Putamen (tissue), 1 donor: ENCODE measurements around the gene RCAN3.
"Not testable (repeated sequence)": the region's sequence is repeated elsewhere in the genome, so short reads cannot be mapped to it uniquely, and the experiment has no call there.

Experiments used
- DNase-seq: peaks from one replicate; pipeline ENCODE4 v3.0.0-alpha.2; 2016; ENCODE audit warnings: low spot score

Gene RCAN3

DNA sequence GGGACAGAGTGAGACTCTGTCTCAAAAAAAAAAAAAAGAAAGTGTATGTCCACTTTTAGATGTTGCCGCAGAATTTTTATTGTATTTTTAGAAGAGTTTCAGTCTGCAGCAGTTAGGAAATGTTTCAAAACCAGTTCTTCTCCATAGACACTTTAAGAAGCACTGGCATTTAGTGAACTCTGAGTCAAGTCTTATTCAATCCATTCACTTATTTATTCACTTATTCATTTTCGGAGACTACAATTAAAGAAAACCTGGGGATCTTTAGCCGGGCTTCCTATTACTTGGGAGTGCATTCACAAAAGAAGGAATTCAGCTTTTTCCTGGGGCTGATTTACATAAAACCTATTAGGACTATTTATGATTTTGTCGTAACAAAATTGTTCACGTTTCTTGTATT lies 12.3 kb downstream of the RCAN3 start:
- no peak for DNase-seq

DNA sequence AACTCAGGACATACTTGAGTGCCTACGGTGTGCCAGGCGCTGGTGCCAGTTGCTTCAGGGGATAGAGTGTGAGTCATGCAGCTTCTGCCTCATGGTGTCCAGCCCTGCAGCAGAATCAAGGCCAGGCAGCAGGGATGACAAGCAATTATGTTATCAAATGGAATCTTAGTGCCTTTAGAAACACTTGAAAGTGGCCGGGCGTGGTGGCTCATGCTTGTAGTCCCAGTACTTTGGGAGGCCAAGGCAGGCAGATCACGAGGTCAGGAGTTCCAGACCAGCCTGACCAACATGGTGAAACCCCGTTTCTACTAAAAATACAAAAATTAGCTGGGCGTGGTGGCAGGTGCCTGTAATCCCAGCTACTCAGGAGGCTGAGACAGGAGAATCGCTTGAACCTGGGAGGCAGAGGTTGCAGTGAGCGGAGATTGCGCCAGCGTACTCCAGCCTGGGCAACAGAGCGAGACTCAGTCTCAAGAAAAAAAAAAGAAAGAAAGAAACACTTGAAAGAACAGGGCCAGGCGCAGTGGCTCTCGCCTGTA lies 13.1 kb downstream of the RCAN3 start:
- DNase-seq = not testable (repeated sequence)

DNA sequence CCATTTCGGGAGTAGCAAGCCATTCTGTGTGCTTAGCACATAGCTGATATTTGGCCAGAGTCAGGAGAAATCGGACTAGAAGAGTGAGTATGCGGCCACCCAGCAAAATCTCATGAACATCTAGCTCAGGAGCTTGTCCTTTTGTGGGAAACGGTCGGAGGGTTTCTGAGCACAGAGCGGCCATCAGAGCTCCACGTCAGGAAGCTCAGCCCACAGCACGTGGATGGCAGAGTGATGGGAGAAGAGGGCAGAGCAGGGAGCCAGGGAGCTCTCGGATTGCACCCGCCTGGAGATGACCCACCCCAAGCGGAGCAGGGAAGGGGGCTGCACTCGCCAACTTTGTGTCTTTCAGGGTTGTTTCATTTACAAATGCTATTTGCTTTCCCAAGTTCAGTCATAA lies 13.9 kb downstream of the RCAN3 start:
- DNase-seq = no peak

DNA sequence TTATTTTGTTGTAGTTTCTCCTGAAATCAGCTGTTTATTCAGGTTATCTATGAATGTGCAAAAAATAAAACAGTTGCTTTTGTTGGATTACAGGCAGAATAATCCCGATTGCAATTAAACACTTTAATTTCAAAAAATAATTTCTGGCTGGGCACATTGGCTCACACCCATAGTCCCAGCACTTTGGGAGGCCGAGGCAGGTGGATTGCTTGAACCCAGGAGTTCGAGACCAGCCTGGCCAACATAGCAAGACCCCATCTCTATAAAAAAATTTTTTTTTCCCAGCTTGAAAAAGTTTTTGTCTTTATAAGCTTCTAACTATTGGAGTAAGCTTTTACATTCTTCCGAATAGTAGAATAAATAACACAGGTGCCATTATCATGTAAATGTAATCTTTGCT lies 15.3 kb downstream of the RCAN3 start:
- no peak for DNase-seq

DNA sequence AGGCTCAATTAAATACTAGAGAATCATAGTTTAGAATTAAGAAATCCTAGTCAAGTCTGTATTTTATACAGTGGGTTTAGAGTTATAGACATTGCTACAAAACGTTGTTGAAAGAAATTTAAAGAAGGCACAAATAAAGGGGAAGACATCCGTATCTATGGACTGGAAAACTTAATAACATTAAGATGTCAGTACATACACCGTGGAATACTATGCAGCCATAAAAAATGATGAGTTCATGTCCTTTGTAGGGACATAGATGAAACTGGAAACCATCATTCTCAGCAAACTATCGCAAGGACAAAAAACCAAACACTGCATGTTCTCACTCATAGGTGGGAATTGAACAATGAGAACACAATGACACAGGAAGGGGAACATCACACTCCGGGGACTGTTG lies 17.6 kb downstream of the RCAN3 start:
- DNase-seq = not testable (repeated sequence)

DNA sequence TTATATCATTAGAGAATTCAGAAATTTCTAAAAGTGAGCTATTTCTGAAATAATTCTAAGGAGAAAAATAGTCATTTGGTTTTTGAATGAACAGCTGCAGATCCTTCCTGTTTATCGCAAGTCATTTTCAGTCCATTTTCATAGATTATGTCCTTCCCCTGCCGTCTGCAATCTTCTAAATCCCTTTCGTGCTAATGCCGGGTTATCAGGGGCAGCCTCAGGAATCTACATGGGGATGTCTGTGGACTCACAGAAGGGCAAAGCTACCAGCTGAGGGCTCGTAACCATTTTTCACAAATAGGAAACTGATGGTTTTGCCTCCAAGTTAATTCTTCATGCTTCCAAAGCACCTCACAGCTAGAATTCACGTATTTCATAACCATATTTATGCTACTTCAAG lies 23.0 kb downstream of the RCAN3 start:
- no peak for DNase-seq

DNA sequence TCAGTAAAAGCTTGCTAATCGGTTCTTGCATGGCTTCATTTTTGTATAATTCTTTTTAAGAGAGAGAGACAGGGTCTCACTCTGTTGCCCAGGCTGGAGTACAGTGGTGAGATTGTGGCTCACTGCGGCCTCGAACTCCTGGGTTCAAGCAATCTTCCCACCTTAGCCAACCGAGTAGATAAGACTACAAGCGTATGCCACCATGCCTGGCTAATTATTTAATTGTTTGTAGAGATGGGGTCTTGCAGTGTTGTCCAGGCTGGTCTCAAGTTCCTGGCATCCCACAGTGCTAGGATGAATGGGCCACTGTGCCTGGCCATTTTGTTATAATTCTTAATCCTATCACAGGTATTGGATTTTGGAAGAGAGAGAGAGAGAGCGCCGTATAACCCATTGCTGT lies 23.4 kb downstream of the RCAN3 start:
- no peak for DNase-seq

DNA sequence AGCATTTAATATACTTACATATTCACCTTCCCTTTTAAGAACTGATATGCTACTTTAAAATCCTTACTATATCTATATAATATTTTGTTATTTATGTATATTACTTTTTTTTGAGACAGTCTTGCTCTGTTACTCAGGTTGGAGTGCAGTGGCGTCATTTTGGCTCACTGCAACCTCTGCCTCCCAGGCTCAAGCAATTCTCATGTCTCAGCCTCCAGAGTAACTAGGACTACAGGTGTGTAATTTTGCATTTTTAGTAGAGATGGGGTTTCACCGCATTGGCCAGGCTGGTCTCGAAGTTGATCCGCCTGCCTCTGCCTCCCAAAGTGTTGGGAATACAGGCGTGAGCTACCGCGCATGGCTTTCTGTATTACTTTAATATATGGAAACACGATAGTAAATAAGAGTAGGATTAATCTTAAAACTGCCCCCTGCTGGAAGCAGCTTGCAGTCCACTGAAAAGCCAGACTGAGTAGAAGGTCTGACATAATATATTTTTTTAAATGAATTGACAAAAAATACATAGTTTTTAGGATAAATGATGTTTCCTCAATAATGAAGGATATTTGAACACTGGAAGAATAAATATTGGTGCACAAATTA lies 24.4 kb downstream of the RCAN3 start:
- DNase-seq = no peak

DNA sequence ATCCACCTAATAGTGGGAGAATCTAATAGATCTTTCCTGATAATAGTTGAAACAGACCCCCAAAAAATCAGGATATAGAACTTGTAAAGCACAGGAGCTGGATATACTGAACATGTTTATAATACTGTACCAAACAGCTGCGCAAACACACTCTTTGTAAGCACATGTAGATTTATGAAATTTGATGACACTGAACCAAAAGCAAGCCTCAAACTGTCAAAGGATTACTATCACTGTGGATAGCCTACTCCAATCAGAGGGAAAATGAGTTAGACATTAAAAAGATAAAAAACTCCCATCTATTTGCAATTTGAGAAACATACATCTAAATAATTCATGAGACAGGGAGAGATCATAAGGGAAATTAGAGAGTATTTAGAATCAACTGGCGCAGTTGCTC lies 26.1 kb downstream of the RCAN3 start:
- DNase-seq = no peak

DNA sequence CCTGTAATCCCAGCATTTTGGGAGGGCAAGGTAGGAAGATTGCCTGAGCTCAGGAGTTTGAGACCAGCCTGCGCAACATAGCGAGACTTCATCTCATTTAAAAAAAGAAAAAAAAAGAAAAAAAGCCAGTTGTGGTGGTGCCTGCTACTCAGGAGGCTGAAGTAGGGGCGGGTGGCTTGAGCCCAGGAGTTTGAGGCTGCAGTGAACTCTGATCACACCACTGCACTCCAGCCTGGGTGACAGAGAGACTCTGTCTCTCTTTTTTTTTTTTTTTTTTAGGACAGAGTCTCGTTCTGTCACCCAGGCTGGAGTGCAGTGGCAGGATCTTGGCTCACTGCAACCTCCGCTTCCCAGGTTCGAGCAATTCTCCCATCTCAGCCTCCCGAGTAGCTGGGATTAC lies 26.7 kb downstream of the RCAN3 start:
- not testable (repeated sequence) for DNase-seq

DNA sequence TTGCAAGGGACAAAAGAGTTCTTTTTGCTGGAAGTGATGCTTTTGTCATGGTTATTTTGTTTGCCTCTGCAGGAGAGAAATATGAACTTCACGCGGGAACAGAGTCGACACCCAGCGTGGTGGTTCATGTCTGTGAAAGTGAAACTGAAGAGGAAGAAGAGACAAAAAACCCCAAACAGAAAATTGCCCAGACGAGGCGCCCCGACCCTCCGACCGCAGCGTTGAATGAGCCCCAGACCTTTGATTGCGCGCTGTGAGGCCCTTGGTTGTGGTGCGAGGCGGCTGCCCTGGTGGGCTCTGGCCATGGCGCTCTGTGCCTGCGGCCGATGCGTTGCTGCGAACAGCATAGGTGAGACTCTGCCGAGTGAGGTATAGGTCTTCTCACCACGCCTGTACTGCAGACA lies 32.4 kb downstream of the RCAN3 start:
- DNase-seq = no peak

DNA sequence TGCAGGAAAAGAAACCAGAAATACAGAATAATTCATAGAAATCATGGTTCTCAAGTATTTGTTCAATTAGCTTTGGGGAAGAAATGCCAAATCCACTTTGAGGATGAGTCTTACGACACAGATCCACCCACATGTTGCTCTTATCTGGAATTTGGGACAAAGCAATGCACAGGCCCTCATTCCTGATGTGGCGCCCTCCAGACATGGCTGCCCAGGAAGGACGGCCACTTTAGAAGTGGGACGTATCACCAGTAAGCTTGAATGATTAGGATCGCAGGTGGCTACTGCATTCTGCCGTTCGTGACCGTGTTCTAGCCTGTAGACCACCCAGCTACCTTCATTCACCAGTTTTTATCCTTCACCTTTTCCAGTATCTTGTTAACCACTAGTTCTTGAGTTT lies 33.1 kb downstream of the RCAN3 start:
- DNase-seq = no peak

DNA sequence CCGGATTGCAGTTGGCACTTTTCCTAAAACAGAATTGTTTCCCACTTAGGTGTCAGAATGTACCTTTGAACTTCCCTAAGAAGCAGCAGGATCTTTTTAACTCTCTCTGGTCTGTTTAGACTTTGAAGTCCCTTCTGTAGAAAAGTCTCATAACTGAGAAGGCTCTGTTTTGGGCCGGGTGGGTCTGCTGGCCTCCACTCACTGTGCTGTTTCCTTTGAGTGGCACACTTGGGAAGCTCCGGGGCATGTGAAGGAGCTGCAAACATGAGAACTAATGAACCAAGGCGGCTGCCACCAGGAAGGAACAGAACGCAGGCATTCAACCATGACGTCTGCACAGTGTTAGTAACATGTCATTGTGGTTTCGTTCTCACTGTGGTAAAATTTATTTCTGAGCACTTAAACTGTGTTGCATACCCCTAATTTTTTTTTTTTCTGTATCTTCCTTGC lies 33.8 kb downstream of the RCAN3 start:
- no peak for DNase-seq

DNA sequence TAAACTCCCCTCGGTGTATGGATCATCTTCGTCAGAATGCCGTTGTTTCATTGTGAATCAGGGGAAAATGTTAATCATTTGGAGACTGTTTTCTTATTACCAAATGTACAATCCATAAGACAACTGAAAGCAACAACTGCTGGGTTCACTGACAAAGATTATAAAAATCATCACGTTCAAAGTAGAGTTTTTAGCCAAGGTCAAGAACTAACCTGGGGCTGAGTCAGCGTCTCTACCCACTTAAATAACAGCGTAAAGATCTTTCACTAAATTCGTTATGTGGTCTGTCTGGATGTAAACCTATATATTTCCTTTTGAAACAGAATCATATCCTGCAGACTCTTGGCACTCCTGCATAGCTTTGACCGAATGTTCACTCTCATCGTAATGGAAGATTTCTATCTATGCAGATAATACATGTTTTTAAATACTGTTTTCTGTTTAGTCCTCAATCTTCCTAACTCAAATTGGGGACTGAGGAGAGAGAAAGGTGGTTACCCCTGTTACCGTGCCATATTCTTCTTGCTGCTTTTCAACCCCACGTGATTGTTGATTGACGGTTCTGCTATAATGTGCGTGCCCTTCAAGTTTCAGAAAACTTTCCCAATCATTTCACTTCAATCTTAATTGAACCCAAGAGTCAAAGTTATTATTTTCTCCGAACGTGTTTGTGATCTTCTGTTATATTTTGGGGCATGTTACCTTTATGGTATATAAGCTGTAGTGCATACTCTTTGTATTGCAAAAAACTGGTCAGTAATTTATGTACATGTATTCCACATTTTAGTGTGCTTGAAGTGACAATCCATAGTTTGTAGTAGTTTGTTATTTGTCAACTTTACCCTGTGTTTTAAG lies 37.6 kb downstream of the RCAN3 start:
- DNase-seq = no peak

DNA sequence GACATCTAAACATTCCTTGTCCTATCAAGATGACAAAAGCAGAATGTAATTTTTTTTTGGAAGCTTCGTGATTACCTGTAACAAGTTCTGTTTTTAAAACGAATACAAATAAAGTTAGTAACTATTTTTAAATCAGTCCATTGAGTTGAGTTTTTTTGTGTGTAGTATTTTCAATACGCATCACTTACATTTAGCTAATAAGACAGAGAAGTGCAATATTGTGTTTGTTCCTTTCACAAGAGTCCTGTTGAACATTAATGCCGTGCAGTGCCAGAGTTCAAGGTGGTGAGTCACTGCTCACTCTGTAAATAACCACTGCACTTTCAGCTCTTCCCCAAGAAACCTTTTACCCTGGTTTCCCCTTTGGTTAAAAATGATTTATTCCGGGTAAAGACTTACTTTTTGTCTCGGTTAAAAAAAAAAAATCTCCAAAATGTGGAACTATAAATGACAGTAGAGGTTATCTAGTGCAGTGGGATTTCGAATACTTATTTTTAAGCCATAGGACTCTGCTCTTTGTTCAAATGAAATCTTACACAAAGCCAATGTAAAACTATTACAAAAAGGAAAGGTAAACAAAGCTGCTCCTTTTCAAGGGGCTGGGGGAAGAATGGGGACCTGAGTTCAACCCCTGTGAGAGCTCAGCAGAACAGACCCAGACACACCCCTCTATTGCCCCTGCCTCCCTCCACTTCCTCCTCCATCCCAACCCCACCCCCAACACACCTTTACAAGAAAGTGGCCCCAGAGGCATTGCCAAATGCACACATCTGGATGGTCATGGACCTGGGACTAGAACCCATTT lies 38.5 kb downstream of the RCAN3 start:
- DNase-seq = no peak

DNA sequence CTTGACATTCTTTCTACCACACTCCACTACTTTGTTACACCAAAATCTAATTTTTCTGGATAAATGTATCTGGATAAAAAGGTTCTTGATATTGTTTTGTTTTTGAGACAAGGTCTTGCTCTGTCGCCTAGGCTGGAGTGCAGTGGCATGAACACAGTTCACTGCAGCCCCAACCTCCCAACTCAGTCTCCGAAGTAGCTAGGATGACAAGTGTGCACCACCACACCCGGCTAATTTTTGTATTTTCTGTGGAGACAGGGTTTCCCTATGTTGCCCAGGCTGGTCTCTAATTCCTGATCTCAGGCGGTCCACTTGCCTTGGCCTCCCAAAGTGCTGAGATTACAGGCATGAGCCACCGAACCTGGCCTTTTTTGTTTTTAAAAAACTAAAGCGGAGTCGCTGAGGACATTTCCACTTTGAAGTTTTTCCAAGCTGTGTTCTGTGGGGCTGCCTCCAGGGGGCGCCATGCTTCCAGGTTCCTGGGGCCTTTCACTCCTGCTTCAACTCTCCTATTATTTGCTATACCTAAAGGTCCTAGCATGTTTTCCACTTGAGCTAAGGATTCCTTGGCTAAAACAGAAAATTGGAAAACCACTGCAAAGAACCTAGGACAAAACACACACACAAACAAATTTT lies 39.2 kb downstream of the RCAN3 start:
- no peak for DNase-seq

DNA sequence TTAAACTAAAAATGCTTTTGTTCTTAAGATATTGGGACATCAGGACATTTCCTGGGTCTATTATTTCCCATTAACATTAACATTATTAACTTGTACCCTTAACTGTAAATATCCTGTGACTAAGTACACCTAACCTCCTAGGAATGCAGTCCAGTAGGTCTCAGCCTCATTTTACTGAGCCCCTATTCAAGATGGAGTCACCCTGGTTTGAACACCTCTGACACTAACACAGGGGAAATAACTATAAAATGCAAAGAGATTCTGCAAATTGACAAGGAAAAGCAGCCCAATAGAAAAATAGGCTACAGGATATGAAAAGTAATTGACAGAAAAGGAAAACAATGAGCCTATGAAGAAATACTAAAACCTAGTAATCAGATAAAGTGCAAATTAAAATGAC lies 41.6 kb downstream of the RCAN3 start:
- DNase-seq = no peak

DNA sequence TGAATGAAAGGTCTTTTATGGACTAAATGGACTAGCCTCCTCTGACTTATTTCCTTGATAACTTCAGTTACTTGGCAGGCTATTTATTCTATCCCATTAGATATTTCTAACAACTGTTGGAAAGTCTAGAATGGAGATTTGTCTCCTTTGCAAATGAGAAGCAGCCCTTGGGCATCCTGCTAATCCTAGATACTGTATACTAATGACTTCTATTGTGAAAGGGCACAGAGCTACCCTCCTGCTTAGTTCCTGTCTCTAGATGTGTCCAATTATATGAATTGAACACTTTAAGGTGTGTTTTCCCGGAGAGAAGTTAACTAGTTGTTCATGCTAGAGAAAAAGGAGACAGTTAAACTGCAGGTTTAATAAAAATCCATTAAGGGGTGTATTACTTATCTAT lies 43.0 kb downstream of the RCAN3 start:
- no peak for DNase-seq

DNA sequence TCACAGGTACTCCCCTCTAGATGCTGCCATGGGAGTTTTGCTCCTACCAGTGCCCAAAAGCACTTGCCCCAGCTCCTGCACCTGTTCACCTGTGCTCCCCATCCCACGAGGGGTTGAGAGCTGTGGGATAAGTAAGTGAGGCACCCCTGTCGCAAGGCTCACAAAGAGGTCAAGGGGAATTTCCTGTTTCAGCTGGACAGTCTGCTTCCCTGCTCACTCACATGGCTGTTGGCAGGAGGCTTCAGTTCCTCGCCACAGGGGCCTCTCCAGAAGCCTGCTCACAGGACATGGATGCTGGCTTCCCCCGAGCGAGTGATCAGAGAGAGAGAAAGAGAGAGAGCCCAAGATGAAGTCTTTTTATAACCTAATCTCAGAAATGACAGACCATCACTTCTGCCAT lies 44.6 kb downstream of the RCAN3 start:
- DNase-seq = no peak

DNA sequence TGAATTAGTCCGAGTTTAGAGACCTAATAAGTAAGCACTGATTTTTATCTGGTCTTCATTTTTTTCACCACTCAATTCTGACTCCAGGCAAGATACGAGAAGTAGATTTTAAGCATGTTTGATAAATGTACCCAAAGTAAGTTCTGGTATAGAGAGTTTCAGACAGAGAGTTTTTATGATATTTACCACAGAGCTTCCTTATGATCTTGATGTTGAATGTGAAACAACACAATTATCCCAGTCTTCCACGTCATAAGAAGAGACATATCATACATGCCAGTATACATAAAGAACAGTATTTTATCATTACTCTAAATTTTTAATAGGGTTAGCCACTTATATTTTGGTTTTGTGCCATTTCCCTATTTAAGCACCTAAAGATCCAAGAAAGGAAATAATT lies 45.4 kb downstream of the RCAN3 start:
- no peak for DNase-seq

DNA sequence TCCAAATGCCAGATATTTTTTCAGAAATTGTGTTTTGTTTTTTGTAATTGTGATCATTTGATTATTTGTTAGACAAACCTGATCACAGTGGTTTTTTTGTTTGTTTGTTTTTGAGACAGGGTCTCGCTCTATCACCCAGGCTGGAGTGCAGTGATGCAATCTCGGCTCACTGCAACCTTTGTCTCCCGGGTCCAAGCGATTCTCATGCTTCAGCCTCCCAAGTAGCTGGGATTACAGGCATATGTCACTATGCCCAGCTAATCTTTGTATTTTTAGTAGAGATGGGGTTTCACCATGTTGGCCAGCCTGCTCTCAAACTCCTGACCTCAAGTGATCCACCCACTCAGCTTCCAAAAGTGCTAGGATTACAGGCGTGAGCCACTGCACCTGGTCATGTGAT lies 46.6 kb downstream of the RCAN3 start:
- DNase-seq = not testable (repeated sequence)

DNA sequence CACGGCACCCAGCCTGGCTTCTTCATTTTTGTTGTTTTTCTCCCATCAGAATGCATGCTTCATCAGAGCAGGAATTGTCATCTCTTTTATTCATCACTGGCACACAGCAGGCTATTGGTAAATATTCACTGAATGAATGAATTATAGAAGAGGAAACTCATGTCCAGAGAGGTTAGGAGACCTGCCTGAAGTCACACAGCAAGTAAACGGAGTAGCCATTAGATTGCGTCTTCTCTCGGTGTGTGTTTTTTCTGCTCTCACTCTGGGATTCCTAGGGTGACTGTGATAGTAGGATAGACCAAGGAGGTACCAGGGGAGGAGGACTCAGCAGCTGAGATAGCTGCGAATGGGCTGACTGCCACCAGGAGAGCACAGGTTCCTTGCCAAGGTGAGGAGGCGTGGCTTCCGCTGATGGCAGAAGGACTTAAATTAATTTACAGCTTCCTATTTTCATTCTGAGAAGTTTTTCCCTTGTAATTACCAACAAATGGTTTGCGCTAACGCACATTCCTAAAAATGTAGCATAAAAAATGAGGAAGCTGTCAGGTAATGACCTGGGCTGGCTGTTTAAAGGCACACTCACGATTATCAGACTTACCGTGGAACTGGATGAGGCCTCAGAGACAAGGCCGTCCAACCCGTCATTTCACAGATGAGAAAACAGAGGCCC lies 48.8 kb downstream of the RCAN3 start:
- no peak for DNase-seq
